Sigmoid colon (tissue), 4 donors: ENCODE data around the gene BCAS3.

Experiments used
- CTCF ChIP-seq, 4 experiments: fragments of 450-650 bp in 3 of 4; fragments of 200-600 bp in 1 of 4; IDR thresholded peaks; one replicate each; pipeline ENCODE4 v1.5.1; 2016 to 2019; ENCODE audit warnings: antibody characterized with exemption in 4 of 4, mild to moderate bottlenecking in 3 of 4, moderate library complexity in 2 of 4
- EP300 ChIP-seq, 4 donors: sonication (generic); formaldehyde crosslinking; IDR thresholded peaks; one replicate each; pipeline ENCODE4 v1.6.1; 2017; ENCODE audit warnings: antibody characterized with exemption in 4 of 4
- POLR2AphosphoS5 ChIP-seq, 4 donors: sonication (generic); formaldehyde crosslinking; IDR thresholded peaks; one replicate each; pipeline ENCODE4 v1.6.1; 2017; ENCODE audit warnings: antibody characterized with exemption in 4 of 4

GRCh38 chr17:60716766-60717165 lies 39.1 kb downstream of the BCAS3 start:
- TF ChIP-seq EP300 (IDR thresholded peaks at IDR 0.05) (no peak), CTCF (IDR thresholded peaks at IDR 0.05) (no peak), POLR2AphosphoS5 (IDR thresholded peaks at IDR 0.05) (no peak)
